HG02884 (cell line): ENCODE measurements around the gene NSUN7.

Experiments
- ATAC-seq: cut with Tn5 transposase; IDR thresholded peaks from one replicate; pipeline ENCODE4 v1.9.1; 2021; ENCODE audit warnings: mild to moderate bottlenecking, moderate library complexity; ENCODE audit not compliant: unreplicated experiment

The NSUN7 gene

GRCh38 chr4:40733752-40734151, 16.0 kb upstream of the NSUN7 start:
- no peak for ATAC-seq

- ATAC-seq = no peak
Observed at GRCh38 chr4:40734497-40734896, 15.3 kb upstream of the NSUN7 start.

GRCh38 chr4:40736910-40737309, 12.8 kb upstream of the NSUN7 start:
- ATAC-seq = no peak

- no peak for ATAC-seq
Observed at GRCh38 chr4:40737879-40738278, 11.9 kb upstream of the NSUN7 start.

- ATAC-seq = no peak
Observed at GRCh38 chr4:40739347-40739746, 10.4 kb upstream of the NSUN7 start.

GRCh38 chr4:40744218-40744617, 5.5 kb upstream of the NSUN7 start:
- ATAC-seq = no peak

- no peak for ATAC-seq
Observed at GRCh38 chr4:40745285-40745984, 4.3 kb upstream of the NSUN7 start.

- no peak for ATAC-seq
Observed at GRCh38 chr4:40747207-40747835, 2.4 kb upstream of the NSUN7 start.

GRCh38 chr4:40750461-40751258, 905 bp downstream of the NSUN7 start:
- no peak for ATAC-seq

GRCh38 chr4:40755616-40756015, 5.9 kb downstream of the NSUN7 start:
- no peak for ATAC-seq

GRCh38 chr4:40763228-40763716, 13.5 kb downstream of the NSUN7 start:
- peak; percentile 100 for ATAC-seq

GRCh38 chr4:40769266-40769665, 19.5 kb downstream of the NSUN7 start:
- no peak for ATAC-seq

GRCh38 chr4:40778090-40778489, 28.3 kb downstream of the NSUN7 start:
- ATAC-seq = no peak

- ATAC-seq = no peak
Observed at GRCh38 chr4:40782876-40783275, 33.1 kb downstream of the NSUN7 start.

GRCh38 chr4:40785727-40786126, 36.0 kb downstream of the NSUN7 start:
- no peak for ATAC-seq

- ATAC-seq = no peak
Observed at GRCh38 chr4:40788331-40788730, 38.6 kb downstream of the NSUN7 start.

GRCh38 chr4:40789031-40789430, 39.3 kb downstream of the NSUN7 start:
- no peak for ATAC-seq

- ATAC-seq = no peak
Observed at GRCh38 chr4:40789771-40790170, 40.0 kb downstream of the NSUN7 start.

- peak; percentile 95 for ATAC-seq
Observed at GRCh38 chr4:40800064-40800463, 50.3 kb downstream of the NSUN7 start.

- ATAC-seq = no peak
Observed at GRCh38 chr4:40804598-40804997, 54.8 kb downstream of the NSUN7 start.

GRCh38 chr4:40808926-40809457, 59.2 kb downstream of the NSUN7 start:
- ATAC-seq = no peak
